Measurements from ENCODE around the gene TRPM7. TPM values are rescaled to one million over a fixed set of nuclear protein-coding genes. Genes with fewer than 3 reads are reported as not detected.

Gene TRPM7
- total RNA-seq, 1 donor from 2014 or later, result 39.8 TPM

DNA sequence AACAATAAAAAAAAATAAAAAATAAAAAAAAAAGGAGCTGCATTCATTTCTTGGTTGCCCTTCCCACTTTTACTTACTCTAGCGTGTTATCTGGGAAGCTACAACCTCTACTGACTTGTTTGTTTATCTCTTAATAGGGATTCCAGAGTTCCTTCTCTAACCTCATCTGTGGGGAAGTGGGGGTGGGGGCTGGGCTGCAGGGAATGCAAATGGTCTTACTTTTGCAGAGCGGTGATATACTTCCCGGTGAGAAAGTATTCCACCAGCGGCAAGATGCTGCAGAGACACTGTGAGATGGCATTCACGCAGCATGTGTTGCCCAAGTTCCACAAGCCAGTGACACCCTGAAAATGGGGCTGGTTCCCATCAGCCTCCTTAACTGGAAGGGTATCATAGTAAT lies 142.2 kb downstream of the TRPM7 start:
- H3K4me1 Mint-ChIP-seq (ENCODE audit: low read depth), result peaks cover 3% of the 10 kb centered on the region
- H3K4me3 Mint-ChIP-seq (ENCODE audit: low read depth), result no peak overlapping the region
- H3K36me3 Mint-ChIP-seq (ENCODE audit: insufficient read depth), result no peaks in the 10 kb centered on the region
- DNase-seq (ENCODE audit: low spot score, unreplicated experiment), result no peak
- H3K27ac Mint-ChIP-seq, result no peak overlapping the region
- no peaks in the 10 kb centered on the region for H3K27me3 Mint-ChIP-seq
- H3K9me3 Mint-ChIP-seq (ENCODE audit: low read depth), result no peaks in the 10 kb centered on the region
- TF ChIP-seq, protein P1, sequence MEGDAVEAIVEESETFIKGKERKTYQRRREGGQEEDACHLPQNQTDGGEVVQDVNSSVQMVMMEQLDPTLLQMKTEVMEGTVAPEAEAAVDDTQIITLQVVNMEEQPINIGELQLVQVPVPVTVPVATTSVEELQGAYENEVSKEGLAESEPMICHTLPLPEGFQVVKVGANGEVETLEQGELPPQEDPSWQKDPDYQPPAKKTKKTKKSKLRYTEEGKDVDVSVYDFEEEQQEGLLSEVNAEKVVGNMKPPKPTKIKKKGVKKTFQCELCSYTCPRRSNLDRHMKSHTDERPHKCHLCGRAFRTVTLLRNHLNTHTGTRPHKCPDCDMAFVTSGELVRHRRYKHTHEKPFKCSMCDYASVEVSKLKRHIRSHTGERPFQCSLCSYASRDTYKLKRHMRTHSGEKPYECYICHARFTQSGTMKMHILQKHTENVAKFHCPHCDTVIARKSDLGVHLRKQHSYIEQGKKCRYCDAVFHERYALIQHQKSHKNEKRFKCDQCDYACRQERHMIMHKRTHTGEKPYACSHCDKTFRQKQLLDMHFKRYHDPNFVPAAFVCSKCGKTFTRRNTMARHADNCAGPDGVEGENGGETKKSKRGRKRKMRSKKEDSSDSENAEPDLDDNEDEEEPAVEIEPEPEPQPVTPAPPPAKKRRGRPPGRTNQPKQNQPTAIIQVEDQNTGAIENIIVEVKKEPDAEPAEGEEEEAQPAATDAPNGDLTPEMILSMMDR (IDR thresholded peaks at IDR 0.05; ENCODE audit: unreplicated experiment), result no peak

DNA sequence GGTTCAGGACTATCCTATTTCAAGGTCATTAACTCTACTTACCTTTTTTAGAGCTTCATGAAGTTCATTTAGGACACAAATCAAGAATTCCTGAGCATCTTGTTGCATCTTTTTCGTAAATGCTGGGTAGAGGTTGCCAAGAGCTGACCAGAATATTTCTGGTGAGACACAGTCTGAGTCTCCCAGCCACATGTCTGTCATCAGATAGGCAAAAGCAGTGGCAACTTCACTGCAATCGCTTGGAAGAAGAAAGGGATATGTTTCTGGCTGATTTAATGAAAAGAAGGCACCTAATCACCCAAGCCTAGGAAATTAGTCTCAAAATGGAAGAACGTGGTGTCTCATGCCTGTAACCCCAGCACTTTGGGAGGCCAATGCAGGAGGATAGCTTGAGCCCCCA lies 143.0 kb downstream of the TRPM7 start:
- TF ChIP-seq, protein P1 (IDR thresholded peaks at IDR 0.05; ENCODE audit: unreplicated experiment), result no peak
- H3K9me3 Mint-ChIP-seq (ENCODE audit: low read depth), result no peaks in the 10 kb centered on the region
- H3K27ac Mint-ChIP-seq, result no peak overlapping the region
- no peaks in the 10 kb centered on the region for H3K27me3 Mint-ChIP-seq
- DNase-seq (ENCODE audit: low spot score, unreplicated experiment), result no peak
- H3K4me3 Mint-ChIP-seq (ENCODE audit: low read depth), result no peak overlapping the region
- no peaks in the 10 kb centered on the region for H3K36me3 Mint-ChIP-seq (ENCODE audit: insufficient read depth)
- peaks cover 3% of the 10 kb centered on the region for H3K4me1 Mint-ChIP-seq (ENCODE audit: low read depth)

DNA sequence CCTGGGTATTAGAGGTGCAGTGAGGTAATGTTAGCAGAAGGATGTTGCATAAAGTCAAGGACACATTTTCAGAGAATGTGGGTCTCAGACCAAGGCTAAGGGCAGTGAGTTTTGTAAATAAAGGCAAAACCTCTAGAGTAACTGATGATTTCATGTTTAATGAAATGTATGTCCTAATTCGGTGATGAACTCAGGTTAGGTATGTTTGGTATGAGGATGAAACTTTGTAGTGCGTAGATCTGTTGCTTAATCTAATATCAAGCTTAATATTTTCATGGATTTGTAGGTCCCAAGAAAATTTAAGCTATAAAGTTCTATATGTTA lies 143.7 kb downstream of the TRPM7 start:
- no peak overlapping the region for H3K4me3 Mint-ChIP-seq (ENCODE audit: low read depth)
- H3K27ac Mint-ChIP-seq, result no peak overlapping the region
- H3K4me1 Mint-ChIP-seq (ENCODE audit: low read depth), result peaks cover 3% of the 10 kb centered on the region
- H3K36me3 Mint-ChIP-seq (ENCODE audit: insufficient read depth), result no peaks in the 10 kb centered on the region
- TF ChIP-seq, protein P1 (IDR thresholded peaks at IDR 0.05; ENCODE audit: unreplicated experiment), result no peak
- DNase-seq (ENCODE audit: low spot score, unreplicated experiment), result no peak
- no peaks in the 10 kb centered on the region for H3K9me3 Mint-ChIP-seq (ENCODE audit: low read depth)
- no peaks in the 10 kb centered on the region for H3K27me3 Mint-ChIP-seq

DNA sequence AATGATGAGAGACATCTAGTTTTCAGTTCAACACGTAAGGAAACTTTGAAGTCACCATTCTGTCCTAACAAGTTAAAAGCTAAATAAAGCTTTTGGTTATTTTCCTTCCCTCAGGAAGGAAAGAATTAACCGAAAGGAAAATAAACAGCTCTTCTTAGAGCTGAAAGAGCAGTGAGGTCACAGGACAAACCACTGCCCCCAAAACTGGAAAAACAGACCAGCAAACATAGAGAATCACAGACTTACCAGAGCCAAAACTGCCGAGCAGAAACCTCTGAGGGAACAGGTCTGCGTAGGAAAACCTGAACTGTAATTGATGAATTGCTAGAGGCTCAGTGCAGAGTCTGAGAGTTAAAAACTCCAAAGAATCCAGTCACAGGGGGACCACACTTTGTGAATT lies 154.8 kb downstream of the TRPM7 start:
- no peaks in the 10 kb centered on the region for H3K36me3 Mint-ChIP-seq (ENCODE audit: insufficient read depth)

DNA sequence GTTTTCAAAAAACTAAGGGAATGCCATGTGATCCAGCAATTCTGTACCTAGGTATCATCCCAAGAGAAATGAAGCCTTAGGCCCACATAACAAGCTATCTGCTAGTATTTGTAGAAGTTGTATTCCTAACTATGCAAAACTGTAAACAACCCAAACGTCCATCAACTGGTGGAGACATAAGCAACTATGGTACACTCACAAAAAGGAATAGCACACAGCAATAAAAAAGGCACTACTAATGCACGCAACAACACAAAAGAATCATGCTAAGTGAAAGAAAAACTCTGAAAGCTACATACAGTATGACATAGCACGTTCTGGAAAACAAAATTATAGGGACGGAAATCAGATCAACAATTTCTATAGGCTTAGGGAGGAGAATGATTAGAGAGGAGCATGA lies 155.4 kb downstream of the TRPM7 start:
- Mint-ChIP-seq H3K27me3 (no peaks in the 10 kb centered on the region), H3K9me3 (ENCODE audit: low read depth) (peaks cover 3% of the 10 kb centered on the region), H3K36me3 (ENCODE audit: insufficient read depth) (no peaks in the 10 kb centered on the region), H3K27ac (no peak overlapping the region), H3K4me3 (ENCODE audit: low read depth) (no peak overlapping the region), H3K4me1 (ENCODE audit: low read depth) (no peaks in the 10 kb centered on the region)
- TF ChIP-seq, protein P1 (IDR thresholded peaks at IDR 0.05; ENCODE audit: unreplicated experiment), result no peak
- no peak for DNase-seq (ENCODE audit: low spot score, unreplicated experiment)

More for the DNA sequence above, 154.8 kb downstream of the TRPM7 start:
- no peak overlapping the region for H3K4me3 Mint-ChIP-seq (ENCODE audit: low read depth)
- H3K27me3 Mint-ChIP-seq, result no peaks in the 10 kb centered on the region
- H3K9me3 Mint-ChIP-seq (ENCODE audit: low read depth), result peaks cover 3% of the 10 kb centered on the region
- H3K4me1 Mint-ChIP-seq (ENCODE audit: low read depth), result no peaks in the 10 kb centered on the region
- DNase-seq (ENCODE audit: low spot score, unreplicated experiment), result no peak
- no peak overlapping the region for H3K27ac Mint-ChIP-seq
- TF ChIP-seq, protein P1 (IDR thresholded peaks at IDR 0.05; ENCODE audit: unreplicated experiment), result no peak
